ENCODE data around the gene CCIN.

The CCIN gene

DNA sequence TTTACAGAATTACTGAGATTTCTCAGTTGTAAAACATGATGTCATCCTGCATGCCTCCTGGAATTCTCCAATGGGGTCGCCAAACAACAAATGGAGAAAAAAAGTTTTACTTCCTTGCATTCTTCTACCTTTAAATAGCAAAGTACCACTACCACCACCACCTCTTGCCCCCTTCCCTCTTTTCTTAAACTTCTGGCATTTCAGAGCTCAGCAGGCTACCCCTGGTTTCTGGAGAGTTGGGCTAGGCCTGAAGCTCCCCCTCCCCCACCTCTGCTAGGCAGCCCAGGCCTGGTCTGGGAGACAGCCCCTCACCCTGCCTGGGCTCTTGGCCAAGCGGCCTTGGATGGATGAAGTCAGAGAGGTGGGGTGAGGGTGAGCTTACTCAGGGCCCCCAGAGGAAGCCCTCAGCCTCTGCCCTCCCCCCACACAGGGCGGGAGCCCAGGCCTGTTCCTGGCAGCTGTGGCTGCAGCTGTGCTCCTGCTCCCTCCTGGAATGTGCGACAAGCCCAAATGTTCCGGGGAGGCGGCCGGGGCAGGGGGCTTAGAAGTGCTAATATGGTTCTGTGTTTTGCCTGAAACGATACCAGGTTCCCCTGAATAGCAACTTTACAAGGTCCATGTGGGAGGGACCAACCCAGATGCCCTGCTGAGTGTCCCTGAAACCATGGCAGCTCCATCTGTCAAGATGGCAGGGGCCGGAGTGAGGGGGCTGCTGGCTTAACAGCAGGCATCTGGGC lies 6.0 kb upstream of the CCIN start:
- no peaks in the 10 kb centered on the region for H3K9me3 ChIP-seq (ENCODE audit: control extremely low read depth in 1 of 5, control insufficient read depth in 4 of 5, insufficient read depth in 2 of 5, low read depth in 1 of 5, low read length in 4 of 5)
- no peaks in the 10 kb centered on the region for H3K36me3 ChIP-seq (ENCODE audit: control insufficient read depth in 4 of 4, insufficient read depth in 4 of 4, low read length in 3 of 4)
- no peak overlapping the region for H3K27ac ChIP-seq (ENCODE audit: insufficient read depth in 1 of 2, low read depth in 1 of 2, low read length in 2 of 2, poor library complexity in 1 of 2, severe bottlenecking in 2 of 2)
- H3K4me1 ChIP-seq (ENCODE audit: control extremely low read depth in 1 of 4, control insufficient read depth in 4 of 4, insufficient read depth in 4 of 4, low read length in 3 of 4), result peaks cover 0 to 25% (median 14%) of the 10 kb centered on the region in 4 experiments
- 88% methylated on average over 3 of the region's 9 CpGs for WGBS (ENCODE audit: insufficient coverage)
- no peak overlapping the region for H3K4me3 ChIP-seq (ENCODE audit: control insufficient read depth in 1 of 7, extremely low read depth in 1 of 7, insufficient read depth in 4 of 7, low read depth in 2 of 7, low read length in 6 of 7)
- no peak for DNase-seq
- POLR2A ChIA-PET, result interaction anchor here (0.8 to 2.0 kb wide), 3 partner anchors 20 to 27 kb away, joined by 3 to 4 read pairs (median 3); partner anchors contain the start of gene GLIPR2
- H3K27me3 ChIP-seq (replicated peaks in 2 of 5; ENCODE audit: control insufficient read depth in 4 of 5, insufficient read depth in 5 of 5, low read length in 4 of 5), result no peaks in the 10 kb centered on the region
- CTCF ChIA-PET, result interaction anchor here (1.0 to 13.7 kb wide), 8 partner anchors 8 to 61 kb away, joined by 4 to 214 read pairs (median 19); partner anchors contain the start of gene CLTA

GRCh38 chr9:36163786-36164170 lies 5.4 kb upstream of the CCIN start:
- no peak for DNase-seq
- H3K4me1 ChIP-seq (ENCODE audit: control extremely low read depth in 1 of 4, control insufficient read depth in 4 of 4, insufficient read depth in 4 of 4, low read length in 3 of 4), result peaks cover 0 to 21% (median 12%) of the 10 kb centered on the region in 4 experiments
- POLR2A ChIA-PET, result interaction anchor here (0.8 to 2.0 kb wide), 3 partner anchors 21 to 28 kb away, joined by 3 to 4 read pairs (median 3); partner anchors contain the start of gene GLIPR2
- no peak overlapping the region for H3K27ac ChIP-seq (ENCODE audit: insufficient read depth in 1 of 2, low read depth in 1 of 2, low read length in 2 of 2, poor library complexity in 1 of 2, severe bottlenecking in 2 of 2)
- H3K4me3 ChIP-seq (ENCODE audit: control insufficient read depth in 1 of 7, extremely low read depth in 1 of 7, insufficient read depth in 4 of 7, low read depth in 2 of 7, low read length in 6 of 7), result no peak overlapping the region
- no peaks in the 10 kb centered on the region for H3K9me3 ChIP-seq (ENCODE audit: control extremely low read depth in 1 of 5, control insufficient read depth in 4 of 5, insufficient read depth in 2 of 5, low read depth in 1 of 5, low read length in 4 of 5)
- 98% methylated on average over 4 of the region's 4 CpGs for WGBS (ENCODE audit: insufficient coverage)
- peaks cover 0 to under 1% (median 0%) of the 10 kb centered on the region in 5 experiments for H3K27me3 ChIP-seq (replicated peaks in 2 of 5; ENCODE audit: control insufficient read depth in 4 of 5, insufficient read depth in 5 of 5, low read length in 4 of 5)
- CTCF ChIA-PET, result interaction anchor here (1.0 to 13.7 kb wide), 11 partner anchors 8 to 62 kb away, joined by 4 to 214 read pairs (median 10); partner anchors contain the start of genes CLTA and GLIPR2
- H3K36me3 ChIP-seq (ENCODE audit: control insufficient read depth in 4 of 4, insufficient read depth in 4 of 4, low read length in 3 of 4), result no peaks in the 10 kb centered on the region

DNA sequence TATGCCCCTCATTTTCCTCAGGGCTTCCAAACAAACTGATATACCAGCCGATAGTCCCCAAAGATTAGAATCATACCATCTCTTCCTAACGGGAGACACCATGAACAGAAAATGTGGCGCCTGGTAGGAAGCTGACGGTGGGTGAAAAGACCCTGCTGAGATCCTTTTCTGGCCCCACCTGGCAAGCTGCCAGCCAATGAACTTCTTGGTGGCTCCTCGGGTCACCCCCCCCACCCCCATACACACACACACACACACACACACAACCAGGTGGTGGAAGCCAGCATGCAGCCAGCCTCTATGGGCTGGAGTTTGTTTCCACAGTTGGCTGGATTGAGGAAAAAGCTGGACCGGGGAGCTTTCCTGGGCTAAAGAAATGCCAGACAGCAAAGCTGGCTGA lies 4.8 kb upstream of the CCIN start:
- H3K27ac ChIP-seq (ENCODE audit: insufficient read depth in 1 of 2, low read depth in 1 of 2, low read length in 2 of 2, poor library complexity in 1 of 2, severe bottlenecking in 2 of 2), result no peak overlapping the region
- 100% methylated on average over 2 of the region's 6 CpGs for WGBS (ENCODE audit: insufficient coverage)
- peaks cover 0 to 3% (median 0%) of the 10 kb centered on the region in 5 experiments for H3K27me3 ChIP-seq (replicated peaks in 2 of 5; ENCODE audit: control insufficient read depth in 4 of 5, insufficient read depth in 5 of 5, low read length in 4 of 5)
- no peak overlapping the region for H3K4me3 ChIP-seq (ENCODE audit: control insufficient read depth in 1 of 7, extremely low read depth in 1 of 7, insufficient read depth in 4 of 7, low read depth in 2 of 7, low read length in 6 of 7)
- POLR2A ChIA-PET, result interaction anchor here (1.0 to 1.6 kb wide), 2 partner anchors 9 to 28 kb away, joined by 3 read pairs; partner anchors contain the start of gene GLIPR2
- H3K4me1 ChIP-seq (ENCODE audit: control extremely low read depth in 1 of 4, control insufficient read depth in 4 of 4, insufficient read depth in 4 of 4, low read length in 3 of 4), result peaks cover 0 to 21% (median 12%) of the 10 kb centered on the region in 4 experiments
- DNase-seq, result no peak
- H3K36me3 ChIP-seq (ENCODE audit: control insufficient read depth in 4 of 4, insufficient read depth in 4 of 4, low read length in 3 of 4), result no peaks in the 10 kb centered on the region
- no peaks in the 10 kb centered on the region for H3K9me3 ChIP-seq (ENCODE audit: control extremely low read depth in 1 of 5, control insufficient read depth in 4 of 5, insufficient read depth in 2 of 5, low read depth in 1 of 5, low read length in 4 of 5)
- CTCF ChIA-PET, result interaction anchor here (1.0 to 13.7 kb wide), 11 partner anchors 9 to 62 kb away, joined by 4 to 214 read pairs (median 10); partner anchors contain the start of genes CLTA and GLIPR2

DNA sequence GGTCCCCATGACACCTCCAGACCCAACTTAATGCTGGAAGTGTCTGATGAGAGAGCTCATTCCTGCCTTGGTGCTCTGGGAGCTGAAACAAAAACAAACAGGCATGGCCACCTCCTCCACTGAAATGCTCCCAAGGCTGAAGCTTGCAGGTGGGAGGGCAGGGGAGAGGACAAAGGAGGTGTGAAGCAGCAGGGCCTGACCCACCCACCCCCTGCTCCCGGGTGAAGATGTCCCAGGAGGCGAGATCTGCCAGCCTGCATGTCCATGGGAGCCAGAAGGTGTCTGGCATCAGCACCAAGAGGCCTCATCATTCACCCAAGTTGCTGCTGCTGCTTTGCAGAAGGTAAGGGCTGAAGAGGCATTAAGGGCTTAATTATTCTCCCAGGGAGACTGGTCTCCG lies 4.2 kb upstream of the CCIN start:
- Histone ChIP-seq H3K27ac (ENCODE audit: insufficient read depth in 1 of 2, low read depth in 1 of 2, low read length in 2 of 2, poor library complexity in 1 of 2, severe bottlenecking in 2 of 2) (no peak overlapping the region), H3K36me3 (ENCODE audit: control insufficient read depth in 4 of 4, insufficient read depth in 4 of 4, low read length in 3 of 4) (no peaks in the 10 kb centered on the region), H3K9me3 (ENCODE audit: control extremely low read depth in 1 of 5, control insufficient read depth in 4 of 5, insufficient read depth in 2 of 5, low read depth in 1 of 5, low read length in 4 of 5) (no peaks in the 10 kb centered on the region), H3K4me1 (ENCODE audit: control extremely low read depth in 1 of 4, control insufficient read depth in 4 of 4, insufficient read depth in 4 of 4, low read length in 3 of 4) (peaks cover 0 to 26% (median 12%) of the 10 kb centered on the region in 4 experiments), H3K27me3 (replicated peaks in 2 of 5; ENCODE audit: control insufficient read depth in 4 of 5, insufficient read depth in 5 of 5, low read length in 4 of 5) (peaks cover 0 to 3% (median 0%) of the 10 kb centered on the region in 5 experiments), H3K4me3 (ENCODE audit: control insufficient read depth in 1 of 7, extremely low read depth in 1 of 7, insufficient read depth in 4 of 7, low read depth in 2 of 7, low read length in 6 of 7) (no peak overlapping the region)
- ChIA-PET POLR2A (interaction anchor here (1.0 kb wide), 1 partner anchor 10 kb away, joined by 3 read pairs; no protein-coding TSS in a partner anchor), CTCF (interaction anchor here (1.0 to 13.7 kb wide), 11 partner anchors 9 to 63 kb away, joined by 4 to 214 read pairs (median 10); partner anchors contain the start of genes CLTA and GLIPR2)
- no peak for DNase-seq
- 100% methylated on average over 3 of the region's 3 CpGs for WGBS (ENCODE audit: insufficient coverage)

- Histone ChIP-seq H3K4me3 (ENCODE audit: control insufficient read depth in 1 of 7, extremely low read depth in 1 of 7, insufficient read depth in 4 of 7, low read depth in 2 of 7, low read length in 6 of 7) (no peak overlapping the region), H3K4me1 (ENCODE audit: control extremely low read depth in 1 of 4, control insufficient read depth in 4 of 4, insufficient read depth in 4 of 4, low read length in 3 of 4) (peaks cover 0 to 26% (median 10%) of the 10 kb centered on the region in 4 experiments), H3K27me3 (replicated peaks in 2 of 5; ENCODE audit: control insufficient read depth in 4 of 5, insufficient read depth in 5 of 5, low read length in 4 of 5) (peaks cover 0 to 3% (median 0%) of the 10 kb centered on the region in 5 experiments), H3K27ac (ENCODE audit: insufficient read depth in 1 of 2, low read depth in 1 of 2, low read length in 2 of 2, poor library complexity in 1 of 2, severe bottlenecking in 2 of 2) (no peak overlapping the region), H3K36me3 (ENCODE audit: control insufficient read depth in 4 of 4, insufficient read depth in 4 of 4, low read length in 3 of 4) (no peaks in the 10 kb centered on the region), H3K9me3 (ENCODE audit: control extremely low read depth in 1 of 5, control insufficient read depth in 4 of 5, insufficient read depth in 2 of 5, low read depth in 1 of 5, low read length in 4 of 5) (no peaks in the 10 kb centered on the region)
- no peak for DNase-seq
- 92% methylated on average over 11 of the region's 12 CpGs for WGBS (ENCODE audit: insufficient coverage)
- ChIA-PET CTCF (interaction anchor here (1.2 to 13.7 kb wide), 12 partner anchors 10 to 74 kb away, joined by 5 to 214 read pairs (median 7); partner anchors contain the start of gene GLIPR2), POLR2A (interaction anchor here (0.7 to 1.1 kb wide), 2 partner anchors 16 to 18 kb away, joined by 3 read pairs; no protein-coding TSS in a partner anchor)
Observed at GRCh38 chr9:36165826-36166167, 3.4 kb upstream of the CCIN start.

- Histone ChIP-seq H3K4me3 (ENCODE audit: control insufficient read depth in 1 of 7, extremely low read depth in 1 of 7, insufficient read depth in 4 of 7, low read depth in 2 of 7, low read length in 6 of 7) (peak overlapping the region in 6 of 7 experiments; percentile 27 to 72 (median 55)), H3K9me3 (ENCODE audit: control extremely low read depth in 1 of 5, control insufficient read depth in 4 of 5, insufficient read depth in 2 of 5, low read depth in 1 of 5, low read length in 4 of 5) (no peaks in the 10 kb centered on the region), H3K36me3 (ENCODE audit: control insufficient read depth in 4 of 4, insufficient read depth in 4 of 4, low read length in 3 of 4) (no peaks in the 10 kb centered on the region), H3K4me1 (ENCODE audit: control extremely low read depth in 1 of 4, control insufficient read depth in 4 of 4, insufficient read depth in 4 of 4, low read length in 3 of 4) (peaks cover 0 to 26% (median 10%) of the 10 kb centered on the region in 4 experiments), H3K27me3 (replicated peaks in 2 of 5; ENCODE audit: control insufficient read depth in 4 of 5, insufficient read depth in 5 of 5, low read length in 4 of 5) (peaks cover 0 to 3% (median 0%) of the 10 kb centered on the region in 5 experiments), H3K27ac (ENCODE audit: insufficient read depth in 1 of 2, low read depth in 1 of 2, low read length in 2 of 2, poor library complexity in 1 of 2, severe bottlenecking in 2 of 2) (no peak overlapping the region)
- 15% methylated on average over 29 of the region's 58 CpGs for WGBS (ENCODE audit: insufficient coverage)
- CTCF ChIA-PET, result interaction anchor here (0.7 to 13.7 kb wide), 27 partner anchors 8 to 190 kb away, joined by 3 to 214 read pairs (median 5); partner anchors contain the start of genes CLTA and GLIPR2
- POLR2A ChIA-PET, result interaction anchor here (0.7 to 1.7 kb wide), 3 partner anchors 11 to 19 kb away, joined by 3 to 6 read pairs (median 3); no protein-coding TSS in a partner anchor
- DNase-seq, result peak; percentile 88 to 93 (median 93)
Observed at GRCh38 chr9:36166168-36166927, 2.8 kb upstream of the CCIN start.
